CD14-positive monocyte (primary cell): ENCODE results near the gene DMWD. TPM values are rescaled to one million over a fixed set of nuclear protein-coding genes. Genes with fewer than 3 reads are reported as not detected.

Source experiments
- DNase-seq, 3 donors: peaks; one replicate each; pipeline ENCODE4 v3.0.0-alpha.2; 2011 to 2022
- H2AFZ ChIP-seq: 2 replicates; pipeline ENCODE4 v1.6.0; 2012; ENCODE audit warnings: mild to moderate bottlenecking, low read depth, low read length, inconsistent platforms; ENCODE audit not compliant: insufficient read depth, poor library complexity, severe bottlenecking
- H3K27ac ChIP-seq, 2 donors: 1 replicate in 1 of 2; 2 replicates in 1 of 2; pipeline ENCODE4 v1.5.1; 2012 to 2013; ENCODE audit warnings: low read length in 2 of 2, control low read depth in 1 of 2, inconsistent platforms in 1 of 2, low read depth in 1 of 2, mild to moderate bottlenecking in 1 of 2
- H3K27me3 ChIP-seq, 2 donors: one replicate each; pipeline versions ENCODE4 v1.6.0 to v1.6.1; 2011 to 2013; ENCODE audit warnings: low read length in 2 of 2; ENCODE audit not compliant: control insufficient read depth in 2 of 2, insufficient read depth in 2 of 2
- H3K36me3 ChIP-seq, 2 donors: replicated peaks in 1 of 2; 1 replicate in 1 of 2; 2 replicates in 1 of 2; pipeline versions ENCODE4 v1.5.1 to v1.6.1; 2012 to 2013; ENCODE audit warnings: low read length in 2 of 2, control low read depth in 1 of 2, inconsistent platforms in 1 of 2, mild to moderate bottlenecking in 1 of 2; ENCODE audit not compliant: insufficient read depth in 2 of 2, control insufficient read depth in 1 of 2
- H3K4me1 ChIP-seq, 2 donors: 1 replicate in 1 of 2; 2 replicates in 1 of 2; pipeline versions ENCODE4 v1.5.1 to v1.6.1; 2012 to 2013; ENCODE audit warnings: low read length in 2 of 2, control low read depth in 1 of 2, inconsistent platforms in 1 of 2, mild to moderate bottlenecking in 1 of 2, moderate library complexity in 1 of 2; ENCODE audit not compliant: insufficient read depth in 2 of 2, control insufficient read depth in 1 of 2
- H3K4me2 ChIP-seq: replicated peaks from 2 replicates; pipeline ENCODE3; 2012; ENCODE audit warnings: low read length, moderate library complexity, mild to moderate bottlenecking; ENCODE audit not compliant: poor library complexity, severe bottlenecking; ENCODE audit errors: extremely low read depth
- H3K4me3 ChIP-seq, 3 experiments: fragments of 200-600 bp in 1 of 3; sonication (generic) in 1 of 3; replicated peaks in 1 of 3; 1 replicate in 2 of 3; 2 replicates in 1 of 3; pipeline ENCODE4 v1.5.1; 2011 to 2013; ENCODE audit warnings: low read length in 3 of 3, mild to moderate bottlenecking in 3 of 3, control low read depth in 2 of 3, low read depth in 2 of 3, inconsistent platforms in 1 of 3, moderate library complexity in 1 of 3
- H3K79me2 ChIP-seq: 2 replicates; pipeline ENCODE4 v1.6.0; 2012; ENCODE audit warnings: mild to moderate bottlenecking, control low read depth, inconsistent platforms, low read length, moderate library complexity; ENCODE audit not compliant: insufficient read depth
- H3K9ac ChIP-seq: 2 replicates; pipeline ENCODE4 v1.6.0; 2017; ENCODE audit warnings: low read length, mild to moderate bottlenecking; ENCODE audit not compliant: insufficient read depth, poor library complexity, severe bottlenecking
- H3K9me3 ChIP-seq, 2 donors: replicated peaks in 1 of 2; 1 replicate in 1 of 2; 2 replicates in 1 of 2; pipeline versions ENCODE4 v1.5.1 to v1.6.1; 2012 to 2013; ENCODE audit warnings: low read length in 2 of 2, control low read depth in 1 of 2; ENCODE audit not compliant: control insufficient read depth in 1 of 2, insufficient read depth in 1 of 2
- H4K20me1 ChIP-seq: 2 replicates; pipeline ENCODE4 v1.6.0; 2012; ENCODE audit warnings: mild to moderate bottlenecking, low read length, control low read depth, moderate library complexity; ENCODE audit not compliant: insufficient read depth
- H3K27ac Mint-ChIP-seq, 7 donors: one replicate each; pipeline ENCODE4 v1.8.0; 2020; ENCODE audit warnings: mild to moderate bottlenecking in 7 of 7, mixed read lengths in 7 of 7, moderate library complexity in 6 of 7, inconsistent platforms in 2 of 7
- H3K27me3 Mint-ChIP-seq, 3 donors: one replicate each; pipeline ENCODE4 v1.8.0; 2021 to 2022; ENCODE audit warnings: low read depth in 3 of 3, mild to moderate bottlenecking in 3 of 3, mixed read lengths in 3 of 3, moderate library complexity in 3 of 3, inconsistent platforms in 1 of 3
- H3K36me3 Mint-ChIP-seq, 2 donors: one replicate each; pipeline ENCODE4 v1.8.0; 2020; ENCODE audit warnings: mixed read lengths in 2 of 2, inconsistent platforms in 1 of 2, mild to moderate bottlenecking in 1 of 2
- H3K4me1 Mint-ChIP-seq: one replicate; pipeline ENCODE4 v1.8.0; 2020; ENCODE audit warnings: mild to moderate bottlenecking, mixed read lengths
- H3K4me3 Mint-ChIP-seq, 2 donors: one replicate each; pipeline ENCODE4 v1.8.0; 2020; ENCODE audit warnings: mild to moderate bottlenecking in 2 of 2, mixed read lengths in 2 of 2, moderate library complexity in 1 of 2
- H3K9me3 Mint-ChIP-seq, 7 donors: one replicate each; pipeline ENCODE4 v1.8.0; 2020 to 2022; ENCODE audit warnings: mixed read lengths in 7 of 7, mild to moderate bottlenecking in 6 of 7, moderate library complexity in 6 of 7, inconsistent platforms in 2 of 7
- CTCF ChIP-seq: fragments of 200-600 bp; IDR thresholded peaks from one replicate; pipeline ENCODE4 v1.8.0; 2022; ENCODE audit warnings: antibody characterized with exemption, mild to moderate bottlenecking
- WGBS: methylation state at CpG from one replicate; pipeline ENCODE4 v1.1.5; 2013; ENCODE audit warnings: missing lambda C conversion rate; ENCODE audit not compliant: insufficient coverage; 5-methylcytosine and 5-hydroxymethylcytosine counted together
- intact Hi-C, 2 donors: fragments of 100-400 bp; cut with micrococcal nuclease; formaldehyde crosslinking; loops; one replicate each; pipeline versions ENCODE4 v1.15.0 to v1.15.1; 2023
- polyA plus RNA-seq, 3 donors: library from polyadenylated mRNA; depleted of rRNA in 1 of 3; unstranded in 2 of 3; stranded (reverse) in 1 of 3; fragments of 300-500 nt in 2 of 3; fragments of >200 nt in 1 of 3; fragmentation: Illumina TruSeq in 2 of 3; gene quantifications; 1 replicate in 2 of 3; 2 replicates in 1 of 3; pipeline ENCODE4 v1.2.3, GENCODE V29; 2012 to 2021

DMWD gene
- polyA plus RNA-seq, 3 donors: 1.5 to 3.4 (median 2.4) TPM

- Mint-ChIP-seq H3K9me3 (peaks cover 0 to 29% (median 18%) of the 10 kb centered on the region in 7 donors), H3K27me3 (peaks cover 75 to 99% (median 81%) of the 10 kb centered on the region in 3 donors), H3K4me3 (peak overlapping the region in 1 of 2 donors; percentile 81), H3K36me3 (peaks cover 11 to 13% of the 10 kb centered on the region in 2 donors), H3K27ac (no peak overlapping the region), H3K4me1 (peaks cover 20% of the 10 kb centered on the region)
- Histone ChIP-seq H3K4me1 (peaks cover 21 to 26% of the 10 kb centered on the region in 2 donors), H3K4me2 (no peak overlapping the region), H3K27ac (no peak overlapping the region), H3K9ac (no peak overlapping the region), H4K20me1 (peaks cover 62% of the 10 kb centered on the region), H3K4me3 (no peak overlapping the region), H3K36me3 (no peaks in the 10 kb centered on the region), H2AFZ (no peak overlapping the region), H3K27me3 (peaks cover 50 to 87% of the 10 kb centered on the region in 2 donors), H3K79me2 (no peaks in the 10 kb centered on the region), H3K9me3 (peaks cover 6 to 13% of the 10 kb centered on the region in 2 donors)
- TF ChIP-seq CTCF: no peak
- intact Hi-C loops: no loop called here
- no CpG with 5 or more reads among the region's 2 CpGs for whole genome bisulfite sequencing
- DNase-seq: no peak
These were observed 19.3 kb downstream of the DMWD start for GRCh38 chr19:45773384-45773783.

DNA sequence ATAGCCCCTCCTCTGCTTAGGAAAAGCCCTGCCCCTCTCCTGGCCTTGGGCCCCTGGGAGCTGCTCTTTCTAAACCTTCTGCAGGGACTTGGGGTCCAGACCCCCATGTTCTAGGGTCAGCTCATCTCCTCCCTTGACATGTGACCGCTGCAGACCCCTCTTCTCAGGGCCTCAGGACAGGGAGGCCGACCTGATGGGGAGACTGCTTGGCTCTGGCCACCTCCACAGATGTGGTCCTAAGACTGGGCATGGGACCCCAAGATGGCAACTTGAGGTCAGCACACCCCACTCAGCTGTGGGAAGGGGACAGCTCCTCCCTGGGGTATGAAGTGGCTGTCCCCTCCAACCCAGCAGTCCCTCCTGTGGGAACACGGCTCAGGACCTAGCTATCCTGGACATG, 19.7 kb downstream of the DMWD start:
- peaks cover 10 to 12% of the 10 kb centered on the region in 2 donors for H3K36me3 Mint-ChIP-seq
- H3K4me1 Mint-ChIP-seq: peaks cover 22% of the 10 kb centered on the region
- Histone ChIP-seq H4K20me1 (peaks cover 60% of the 10 kb centered on the region), H3K27me3 (peaks cover 54 to 85% of the 10 kb centered on the region in 2 donors), H3K36me3 (no peaks in the 10 kb centered on the region), H3K27ac (no peak overlapping the region), H3K9me3 (peaks cover 6 to 13% of the 10 kb centered on the region in 2 donors), H3K4me1 (peaks cover 24 to 31% of the 10 kb centered on the region in 2 donors), H3K79me2 (no peaks in the 10 kb centered on the region), H3K4me2 (no peak overlapping the region), H2AFZ (no peak overlapping the region), H3K9ac (no peak overlapping the region), H3K4me3 (no peak overlapping the region)
- H3K27ac Mint-ChIP-seq: no peak overlapping the region
- peaks cover 75 to 99% (median 79%) of the 10 kb centered on the region in 3 donors for H3K27me3 Mint-ChIP-seq
- no peak for DNase-seq
- intact Hi-C loops: no loop called here
- peaks cover 0 to 31% (median 18%) of the 10 kb centered on the region in 7 donors for H3K9me3 Mint-ChIP-seq
- peak overlapping the region in 1 of 2 donors; percentile 81 for H3K4me3 Mint-ChIP-seq
- 83% methylated on average over 1 of the region's 3 CpGs for WGBS
- TF ChIP-seq CTCF: no peak
